OCI-LY7 (cell line): ENCODE data around the gene MAP7D2.

Experiments
- CTCF ChIP-seq: fragments of 200-600 bp; sonication (generic); conservative IDR thresholded peaks from 2 replicates; pipeline ENCODE4 v1.5.1; 2014; ENCODE audit warnings: mild to moderate bottlenecking, antibody characterized with exemption, low read length, moderate library complexity, mixed read lengths
- EZH2phosphoT487 ChIP-seq: fragments of 200-600 bp; sonication (generic); IDR thresholded peaks from 2 replicates; pipeline ENCODE4 v1.6.1; 2018; ENCODE audit warnings: low read depth, borderline replicate concordance, mild to moderate bottlenecking, mixed run types, antibody characterized with exemption, low read length, moderate library complexity, mixed read lengths

GRCh38 chrX:20016616-20016945, 100.1 kb downstream of the MAP7D2 start:
- TF ChIP-seq CTCF (no peak), EZH2phosphoT487 (no peak)
